Panc1 (cell line): ENCODE measurements around the gene SVIL. TPM values are rescaled to one million over a fixed set of nuclear protein-coding genes. Genes with fewer than 3 reads are reported as not detected.
"Not testable (repeated sequence)": the region's sequence is repeated elsewhere in the genome, so short reads cannot be mapped to it uniquely, and the experiment has no call there.

Experiments
- ATAC-seq: fragments of 200-7000 bp; cut with Tn5 transposase; 2 replicates; pipeline ENCODE4 v1.9.1; 2020; ENCODE audit warnings: mild to moderate bottlenecking, moderate library complexity
- BruUV-seq: library from RNA; stranded (reverse); fragments of 400-500 nt; replicated peaks from 2 replicates; lab custom pipeline; 2021; lab: Mats Ljungman, UMichigan
- CTCF ChIA-PET: fragments of 300-600 bp; sonication (Branson Sonifier 250); formaldehyde crosslinking; loops from one replicate; lab custom pipeline; 2022; ENCODE audit warnings: antibody characterized with exemption; lab: Charles Lee
- POLR2A ChIA-PET: fragments of 300-600 bp; sonication (Branson Sonifier 250); formaldehyde crosslinking; loops from one replicate; lab custom pipeline; 2022; ENCODE audit warnings: antibody characterized with exemption; lab: Charles Lee
- DNase-seq: peaks from one replicate; pipeline ENCODE4 v3.0.0-alpha.2; 2010; ENCODE audit warnings: low read depth, low spot score
- H3K27ac ChIP-seq: 2 replicates; pipeline ENCODE4 v1.5.1; 2011; ENCODE audit warnings: mild to moderate bottlenecking, low read length, inconsistent platforms
- H3K27me3 ChIP-seq: fragments of 200-500 bp; sonication (Bioruptor generic); 2 replicates; pipeline ENCODE4 v1.6.0; 2014; ENCODE audit warnings: low read length, inconsistent platforms; ENCODE audit not compliant: control insufficient read depth, insufficient read depth
- H3K36me3 ChIP-seq: fragments of 200-500 bp; sonication (Bioruptor generic); 2 replicates; pipeline ENCODE4 v1.5.1; 2014; ENCODE audit warnings: inconsistent platforms, mild to moderate bottlenecking, low read length, moderate library complexity; ENCODE audit not compliant: control insufficient read depth, insufficient read depth
- H3K4me1 ChIP-seq: 2 replicates; pipeline ENCODE4 v1.5.1; 2011; ENCODE audit warnings: inconsistent platforms, mild to moderate bottlenecking, low read length, moderate library complexity; ENCODE audit not compliant: control insufficient read depth, insufficient read depth
- H3K4me3 ChIP-seq, 2 experiments: 2 replicates each; pipeline ENCODE4 v1.5.1; 2011 to 2012; ENCODE audit warnings: low read depth in 2 of 2, low read length in 2 of 2, mild to moderate bottlenecking in 2 of 2, inconsistent platforms in 1 of 2, moderate library complexity in 1 of 2
- H3K9me3 ChIP-seq: fragments of 200-500 bp; sonication (Bioruptor generic); 2 replicates; pipeline ENCODE4 v1.5.1; 2014; ENCODE audit warnings: low read depth, mild to moderate bottlenecking, inconsistent platforms, low read length, moderate library complexity; ENCODE audit not compliant: control insufficient read depth, insufficient read depth
- POLR2AphosphoS5 ChIP-seq: IDR thresholded peaks from 2 replicates; pipeline ENCODE4 v1.6.1; 2012; ENCODE audit warnings: mild to moderate bottlenecking, low read depth, low read length, moderate library complexity
- SIN3A ChIP-seq: IDR thresholded peaks from 2 replicates; pipeline ENCODE4 v1.6.1; 2012; ENCODE audit warnings: low read depth, mild to moderate bottlenecking, low read length, moderate library complexity, borderline replicate concordance; ENCODE audit not compliant: insufficient read depth
- TCF7L2 ChIP-seq: IDR thresholded peaks from 2 replicates; pipeline ENCODE4 v1.6.1; 2011; ENCODE audit warnings: mild to moderate bottlenecking, low read depth, low read length, inconsistent platforms
- in situ Hi-C: cut with HindIII; loops from 2 replicates; pipeline ENCODE4 v1.10.0; 2016; ENCODE audit warnings: low sequenced_read_pairs, low pct_unique_long_range_greater_than_20kb
- intact Hi-C: fragments of 100-400 bp; cut with micrococcal nuclease; formaldehyde crosslinking; loops from one replicate; pipeline ENCODE4 v1.10.0; 2022; ENCODE audit not compliant: unreplicated experiment
- total RNA-seq: library from RNA; stranded (reverse); gene quantifications from one replicate; pipeline ENCODE4 v1.2.1, GENCODE V29; 2021; ENCODE audit not compliant: unreplicated experiment
- TF ChIP-seq, protein P1 (sequence below): fragments of 450-650 bp; IDR thresholded peaks from 2 replicates; pipeline ENCODE4 v1.5.1; 2017; ENCODE audit warnings: mild to moderate bottlenecking
- TF ChIP-seq, protein P2 (sequence below), 2 experiments: IDR thresholded peaks; 2 replicates each; pipeline ENCODE4 v1.6.1; 2011 to 2012; ENCODE audit warnings: low read depth in 2 of 2, control low read depth in 1 of 2, low read length in 1 of 2, mild to moderate bottlenecking in 1 of 2, moderate library complexity in 1 of 2; ENCODE audit not compliant: insufficient read depth in 1 of 2

The SVIL gene
- total RNA-seq, 1 experiment from 2014 or later: 72.8 TPM

DNA sequence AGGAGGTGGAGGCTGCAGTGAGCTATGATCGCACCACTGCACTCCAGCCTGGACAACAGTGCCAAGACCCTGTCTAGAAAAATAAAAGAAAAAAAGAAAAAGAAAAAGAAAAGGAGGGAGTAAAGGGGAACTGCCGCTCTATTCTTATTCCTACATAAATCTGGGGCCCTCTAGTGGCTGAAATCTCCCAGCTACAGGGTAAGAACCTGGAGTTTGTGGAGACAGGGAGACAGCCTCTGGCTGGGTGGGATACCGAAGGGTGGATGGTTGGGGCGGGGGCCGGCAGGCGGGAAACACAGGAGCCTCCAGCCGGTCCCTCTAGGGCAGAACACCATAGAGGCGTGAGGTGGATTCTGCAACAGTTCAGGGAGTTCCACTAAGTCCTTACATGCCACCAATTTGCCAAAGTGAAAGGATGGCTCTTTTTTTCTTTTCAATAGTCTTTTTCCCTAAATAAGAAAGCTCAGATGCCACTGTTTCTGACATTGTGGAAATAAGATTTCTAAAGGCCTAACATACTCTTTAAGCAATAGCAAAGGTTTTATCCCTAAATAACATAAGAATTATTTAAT is 117.3 kb downstream of the SVIL start:
- Histone ChIP-seq H3K4me1 (no peaks in the 10 kb centered on the region), H3K36me3 (peaks cover 8% of the 10 kb centered on the region; the same call in 1 of the 2 replicates), H3K27me3 (no peaks in the 10 kb centered on the region), H3K27ac (no peak overlapping the region), H3K9me3 (no peaks in the 10 kb centered on the region), H3K4me3 (no peak overlapping the region)
- ChIA-PET CTCF (interaction anchor here (0.7 kb wide), 1 partner anchor 19 kb away, joined by 3 read pairs; no protein-coding TSS in a partner anchor), POLR2A (no interaction called here)
- peak; percentile 82 for ATAC-seq
- no peak for DNase-seq
- no TSS peak for BruUV-seq
- intact Hi-C loops (no loop called here), in situ Hi-C loops (no loop called here)
- no peak for TF ChIP-seq SIN3A
- TF ChIP-seq, protein P1, sequence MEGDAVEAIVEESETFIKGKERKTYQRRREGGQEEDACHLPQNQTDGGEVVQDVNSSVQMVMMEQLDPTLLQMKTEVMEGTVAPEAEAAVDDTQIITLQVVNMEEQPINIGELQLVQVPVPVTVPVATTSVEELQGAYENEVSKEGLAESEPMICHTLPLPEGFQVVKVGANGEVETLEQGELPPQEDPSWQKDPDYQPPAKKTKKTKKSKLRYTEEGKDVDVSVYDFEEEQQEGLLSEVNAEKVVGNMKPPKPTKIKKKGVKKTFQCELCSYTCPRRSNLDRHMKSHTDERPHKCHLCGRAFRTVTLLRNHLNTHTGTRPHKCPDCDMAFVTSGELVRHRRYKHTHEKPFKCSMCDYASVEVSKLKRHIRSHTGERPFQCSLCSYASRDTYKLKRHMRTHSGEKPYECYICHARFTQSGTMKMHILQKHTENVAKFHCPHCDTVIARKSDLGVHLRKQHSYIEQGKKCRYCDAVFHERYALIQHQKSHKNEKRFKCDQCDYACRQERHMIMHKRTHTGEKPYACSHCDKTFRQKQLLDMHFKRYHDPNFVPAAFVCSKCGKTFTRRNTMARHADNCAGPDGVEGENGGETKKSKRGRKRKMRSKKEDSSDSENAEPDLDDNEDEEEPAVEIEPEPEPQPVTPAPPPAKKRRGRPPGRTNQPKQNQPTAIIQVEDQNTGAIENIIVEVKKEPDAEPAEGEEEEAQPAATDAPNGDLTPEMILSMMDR: peak; percentile 77
- TF ChIP-seq TCF7L2: no peak
- TF ChIP-seq, protein P2, sequence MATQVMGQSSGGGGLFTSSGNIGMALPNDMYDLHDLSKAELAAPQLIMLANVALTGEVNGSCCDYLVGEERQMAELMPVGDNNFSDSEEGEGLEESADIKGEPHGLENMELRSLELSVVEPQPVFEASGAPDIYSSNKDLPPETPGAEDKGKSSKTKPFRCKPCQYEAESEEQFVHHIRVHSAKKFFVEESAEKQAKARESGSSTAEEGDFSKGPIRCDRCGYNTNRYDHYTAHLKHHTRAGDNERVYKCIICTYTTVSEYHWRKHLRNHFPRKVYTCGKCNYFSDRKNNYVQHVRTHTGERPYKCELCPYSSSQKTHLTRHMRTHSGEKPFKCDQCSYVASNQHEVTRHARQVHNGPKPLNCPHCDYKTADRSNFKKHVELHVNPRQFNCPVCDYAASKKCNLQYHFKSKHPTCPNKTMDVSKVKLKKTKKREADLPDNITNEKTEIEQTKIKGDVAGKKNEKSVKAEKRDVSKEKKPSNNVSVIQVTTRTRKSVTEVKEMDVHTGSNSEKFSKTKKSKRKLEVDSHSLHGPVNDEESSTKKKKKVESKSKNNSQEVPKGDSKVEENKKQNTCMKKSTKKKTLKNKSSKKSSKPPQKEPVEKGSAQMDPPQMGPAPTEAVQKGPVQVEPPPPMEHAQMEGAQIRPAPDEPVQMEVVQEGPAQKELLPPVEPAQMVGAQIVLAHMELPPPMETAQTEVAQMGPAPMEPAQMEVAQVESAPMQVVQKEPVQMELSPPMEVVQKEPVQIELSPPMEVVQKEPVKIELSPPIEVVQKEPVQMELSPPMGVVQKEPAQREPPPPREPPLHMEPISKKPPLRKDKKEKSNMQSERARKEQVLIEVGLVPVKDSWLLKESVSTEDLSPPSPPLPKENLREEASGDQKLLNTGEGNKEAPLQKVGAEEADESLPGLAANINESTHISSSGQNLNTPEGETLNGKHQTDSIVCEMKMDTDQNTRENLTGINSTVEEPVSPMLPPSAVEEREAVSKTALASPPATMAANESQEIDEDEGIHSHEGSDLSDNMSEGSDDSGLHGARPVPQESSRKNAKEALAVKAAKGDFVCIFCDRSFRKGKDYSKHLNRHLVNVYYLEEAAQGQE (IDR thresholded peaks at IDR 0.05; ENCODE audit: insufficient read depth in 1 of 2, low read depth in 2 of 2, low read length in 1 of 2): no peak
- TF ChIP-seq POLR2AphosphoS5: no peak

DNA sequence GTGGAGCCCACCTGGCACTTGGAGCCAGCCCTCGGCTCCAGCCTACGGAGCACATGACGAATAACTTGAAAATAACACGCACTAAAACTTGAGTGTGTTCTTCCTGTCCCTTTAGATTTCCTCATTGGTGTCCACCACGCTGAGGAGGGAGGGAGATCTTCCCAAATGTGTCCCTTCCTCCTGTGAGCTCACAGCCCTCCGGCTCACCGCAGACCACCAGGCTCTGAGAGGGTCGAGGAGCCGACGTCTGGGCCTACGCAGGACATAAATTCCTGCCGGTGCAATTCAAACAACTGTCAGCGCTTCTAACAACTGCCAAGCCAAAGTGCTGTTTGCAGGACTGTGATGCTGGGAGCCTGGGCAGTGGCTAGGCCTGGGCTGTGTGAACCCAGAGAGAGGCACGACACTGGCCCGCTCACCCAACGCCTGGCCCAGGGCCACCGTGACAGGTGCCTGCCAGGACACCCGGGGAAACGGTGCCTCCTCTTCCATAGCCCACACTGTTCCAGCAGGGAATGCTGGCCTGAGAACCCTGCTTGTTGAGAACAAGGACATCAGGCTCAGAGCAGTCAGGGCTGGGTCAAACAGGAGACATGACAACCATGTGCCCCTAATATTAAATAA is 118.3 kb downstream of the SVIL start:
- H3K4me3 ChIP-seq, H3K4me1 ChIP-seq, H3K27ac ChIP-seq, CTCF ChIA-PET, H3K9me3 ChIP-seq, POLR2A ChIA-PET, ATAC-seq, BruUV-seq, intact Hi-C loops, in situ Hi-C loops, DNase-seq, H3K27me3 ChIP-seq, H3K36me3 ChIP-seq: not testable (repeated sequence)

DNA sequence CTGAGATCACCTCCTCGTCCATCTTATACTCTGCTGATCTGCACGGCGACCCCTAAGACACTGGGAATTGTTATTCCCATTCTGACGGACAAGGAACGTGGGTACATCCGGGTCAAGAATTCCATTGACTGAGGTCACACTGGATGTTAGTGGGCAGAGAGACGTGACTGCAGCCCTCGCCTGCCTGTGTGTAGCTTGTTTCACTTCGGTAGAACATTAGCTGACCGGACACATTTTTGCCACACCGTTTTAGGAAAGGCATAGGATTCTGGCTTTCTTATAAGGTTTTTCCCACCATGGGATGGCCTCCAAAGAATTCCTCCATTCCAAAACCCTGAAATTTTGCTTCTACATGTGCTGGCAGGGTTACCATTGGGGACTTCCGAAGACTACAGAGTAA is 118.9 kb downstream of the SVIL start:
- BruUV-seq, in situ Hi-C loops, H3K4me3 ChIP-seq, H3K4me1 ChIP-seq, CTCF ChIA-PET, H3K27me3 ChIP-seq, intact Hi-C loops, ATAC-seq, DNase-seq, H3K27ac ChIP-seq, H3K36me3 ChIP-seq, POLR2A ChIA-PET, H3K9me3 ChIP-seq: not testable (repeated sequence)

DNA sequence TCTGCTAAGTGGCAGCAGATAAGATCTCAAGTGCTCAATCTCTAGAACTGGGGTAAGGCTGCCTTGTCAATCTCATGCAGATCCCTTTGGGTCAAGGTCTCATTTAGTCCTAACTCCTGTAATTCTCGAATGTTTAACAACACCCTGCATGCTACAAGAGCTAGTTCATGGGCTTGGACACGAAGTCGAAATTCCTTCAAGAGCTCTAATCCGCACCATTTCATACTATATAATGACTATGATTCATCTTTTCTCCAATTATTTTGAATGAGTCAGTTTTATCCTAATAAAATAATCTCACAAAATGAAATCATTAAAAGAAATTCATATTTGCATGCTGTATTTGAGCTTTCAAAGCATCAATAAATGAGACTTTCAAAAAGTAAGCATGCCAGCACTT is 119.7 kb downstream of the SVIL start:
- DNase-seq, H3K36me3 ChIP-seq, CTCF ChIA-PET, BruUV-seq, ATAC-seq, H3K27me3 ChIP-seq, H3K4me3 ChIP-seq, H3K4me1 ChIP-seq, H3K9me3 ChIP-seq, in situ Hi-C loops, H3K27ac ChIP-seq, intact Hi-C loops: not testable (repeated sequence)
- POLR2A ChIA-PET: interaction anchor here (1.0 kb wide), 1 partner anchor 14 kb away, joined by 3 read pairs; no protein-coding TSS in a partner anchor
